Endothelial cell of umbilical vein (primary cell): ENCODE results near the gene LAMA4. TPM values are rescaled to one million over a fixed set of nuclear protein-coding genes. Genes with fewer than 3 reads are reported as not detected.

Source experiments
- BruUV-seq: library from RNA; stranded (reverse); fragments of 400-500 nt; replicated peaks from 2 replicates; lab custom pipeline; 2021; lab: Mats Ljungman, UMichigan
- CTCF ChIA-PET: fragments of 300-600, 350-600 bp; sonication (Branson Sonifier 250); formaldehyde crosslinking; loops from one replicate; lab custom pipeline; 2021; ENCODE audit warnings: antibody characterized with exemption, inconsistent platforms; lab: Charles Lee
- POLR2A ChIA-PET: fragments of 300-600, 350-600 bp; sonication (Branson Sonifier 250); formaldehyde crosslinking; loops from one replicate; lab custom pipeline; 2021; ENCODE audit warnings: antibody characterized with exemption, inconsistent platforms; lab: Charles Lee
- DNase-seq: peaks from one replicate; pipeline ENCODE4 v3.0.0-alpha.2; 2011; ENCODE audit warnings: low read depth, low spot score
- FAIRE-seq: peaks from 2 replicates; lab custom pipeline; 2011; peaks lifted over from hg19 to GRCh38; lab: Jason Lieb, UNC
- H2AFZ ChIP-seq: 2 replicates; pipeline ENCODE4 v1.6.0; 2012; ENCODE audit warnings: low read depth, low read length, control low read depth, inconsistent platforms
- H3K27ac ChIP-seq: 2 replicates; pipeline ENCODE4 v1.5.1; 2011; ENCODE audit warnings: low read depth, mild to moderate bottlenecking, control low read depth, low read length, moderate library complexity; ENCODE audit not compliant: insufficient read depth
- H3K27me3 ChIP-seq, 2 experiments: 2 replicates each; pipeline versions ENCODE4 v1.6.0 to v1.6.1; 2011; ENCODE audit warnings: low read length in 2 of 2, mixed read lengths in 1 of 2; ENCODE audit not compliant: control insufficient read depth in 2 of 2, insufficient read depth in 2 of 2
- H3K36me3 ChIP-seq, 2 experiments: 2 replicates in 1 of 2; 3 replicates in 1 of 2; pipeline ENCODE4 v1.5.1; 2011; ENCODE audit warnings: low read length in 2 of 2, mild to moderate bottlenecking in 1 of 2, moderate library complexity in 1 of 2; ENCODE audit not compliant: control insufficient read depth in 2 of 2, insufficient read depth in 2 of 2; ENCODE audit errors: extremely low read depth in 1 of 2
- H3K4me1 ChIP-seq: 3 replicates; pipeline ENCODE4 v1.5.1; 2011; ENCODE audit warnings: mild to moderate bottlenecking, low read length; ENCODE audit not compliant: control insufficient read depth, insufficient read depth; ENCODE audit errors: extremely low read depth
- H3K4me2 ChIP-seq: 2 replicates; pipeline ENCODE4 v1.6.1; 2011; ENCODE audit warnings: low read length, control low read depth, mixed read lengths; ENCODE audit not compliant: insufficient read depth
- H3K4me3 ChIP-seq, 3 experiments: fragments of 200-600 bp in 1 of 3; sonication (generic), shearing (Covaris generic) in 1 of 3; replicated peaks in 1 of 3; 2 replicates each; pipeline ENCODE4 v1.5.1; 2011 to 2016; ENCODE audit warnings: control low read depth in 3 of 3, low read length in 3 of 3, mild to moderate bottlenecking in 2 of 3, inconsistent platforms in 1 of 3, low read depth in 1 of 3, moderate library complexity in 1 of 3; ENCODE audit not compliant: insufficient read depth in 1 of 3
- H3K79me2 ChIP-seq: 2 replicates; pipeline ENCODE4 v1.6.0; 2012; ENCODE audit warnings: low read length, inconsistent platforms; ENCODE audit not compliant: control insufficient read depth, insufficient read depth
- H3K9ac ChIP-seq: replicated peaks from 2 replicates; pipeline ENCODE3; 2011; ENCODE audit warnings: low read length, control low read depth; ENCODE audit not compliant: insufficient read depth; ENCODE audit errors: extremely low read depth
- H3K9me1 ChIP-seq: replicated peaks from 3 replicates; pipeline ENCODE4 v1.6.0; 2011; ENCODE audit warnings: mild to moderate bottlenecking, low read length; ENCODE audit not compliant: control insufficient read depth, insufficient read depth; ENCODE audit errors: extremely low read depth
- H3K9me3 ChIP-seq: replicated peaks from 2 replicates; pipeline ENCODE4 v1.5.1; 2012; ENCODE audit warnings: low read length, inconsistent platforms; ENCODE audit not compliant: control insufficient read depth, insufficient read depth
- H4K20me1 ChIP-seq: replicated peaks from 2 replicates; pipeline ENCODE3; 2011; ENCODE audit warnings: mild to moderate bottlenecking, low read length; ENCODE audit not compliant: control insufficient read depth, insufficient read depth; ENCODE audit errors: extremely low read depth
- FOS ChIP-seq: IDR thresholded peaks from 2 replicates; pipeline ENCODE4 v1.6.1; 2011; ENCODE audit warnings: mild to moderate bottlenecking, low read length, moderate library complexity, borderline replicate concordance; ENCODE audit not compliant: insufficient read depth
- GATA2 ChIP-seq: IDR thresholded peaks from 2 replicates; pipeline ENCODE4 v1.7.0; 2011; ENCODE audit warnings: low read depth, mild to moderate bottlenecking, moderate library complexity, mixed read lengths, low read length; ENCODE audit not compliant: insufficient read length, insufficient read depth
- JUN ChIP-seq: IDR thresholded peaks from 2 replicates; pipeline ENCODE4 v1.6.1; 2011; ENCODE audit warnings: borderline replicate concordance, low read depth; ENCODE audit not compliant: insufficient read length, insufficient read depth
- MYC ChIP-seq: IDR thresholded peaks from one replicate; pipeline ENCODE4 v1.6.1; 2011; ENCODE audit warnings: mild to moderate bottlenecking, low read depth, low read length
- POLR2A ChIP-seq: IDR thresholded peaks from 2 replicates; pipeline ENCODE4 v1.6.1; 2012; ENCODE audit warnings: low read depth, mild to moderate bottlenecking, control low read depth, low read length
- POLR2AphosphoS5 ChIP-seq: IDR thresholded peaks from 2 replicates; pipeline ENCODE4 v1.6.1; 2012; ENCODE audit warnings: low read depth, mild to moderate bottlenecking, control low read depth, low read length, moderate library complexity; ENCODE audit not compliant: insufficient read depth
- dilution Hi-C: fragments of 300-500 bp; cut with MboI; formaldehyde crosslinking; loops from one replicate; pipeline ENCODE4 v1.15.0; 2019; ENCODE audit warnings: low sequenced_read_pairs; ENCODE audit not compliant: extremely low pct_ligation_motif_present
- intact Hi-C: fragments of 100-400 bp; cut with micrococcal nuclease; formaldehyde crosslinking; loops from one replicate; pipeline ENCODE4 v1.10.0; 2022
- polyA plus RNA-seq, 4 experiments: library from polyadenylated mRNA; depleted of rRNA in 3 of 4; stranded (reverse) in 3 of 4; unstranded in 1 of 4; fragments of >200 nt; gene quantifications; 2 replicates each; pipeline versions ENCODE4 v1.2.1 to v1.2.3, GENCODE V29; 2011 to 2012; ENCODE audit warnings: missing spikeins in 1 of 4
- total RNA-seq: library from RNA; stranded (reverse); gene quantifications from 2 replicates; pipeline ENCODE4 v1.2.3, GENCODE V29; 2021
- TF ChIP-seq, protein P1 (sequence below), 2 donors: IDR thresholded peaks; 1 replicate in 1 of 2; 2 replicates in 1 of 2; pipeline ENCODE4 v1.5.1; 2011; ENCODE audit warnings: low read length in 2 of 2, mild to moderate bottlenecking in 2 of 2, moderate library complexity in 2 of 2, control low read depth in 1 of 2, inconsistent platforms in 1 of 2, low read depth in 1 of 2; ENCODE audit not compliant: insufficient read depth in 1 of 2; ENCODE audit errors: extremely low read depth in 1 of 2
- TF ChIP-seq, protein P2 (sequence below): IDR thresholded peaks from 2 replicates; pipeline ENCODE4 v1.6.1; 2011; ENCODE audit not compliant: insufficient read depth, insufficient read length

The LAMA4 gene
- total and polyA plus RNA-seq, 2 donors (not counting 3 experiments of a cell fraction or from before 2014, with no cell fraction given), result 384 to 629 TPM

DNA sequence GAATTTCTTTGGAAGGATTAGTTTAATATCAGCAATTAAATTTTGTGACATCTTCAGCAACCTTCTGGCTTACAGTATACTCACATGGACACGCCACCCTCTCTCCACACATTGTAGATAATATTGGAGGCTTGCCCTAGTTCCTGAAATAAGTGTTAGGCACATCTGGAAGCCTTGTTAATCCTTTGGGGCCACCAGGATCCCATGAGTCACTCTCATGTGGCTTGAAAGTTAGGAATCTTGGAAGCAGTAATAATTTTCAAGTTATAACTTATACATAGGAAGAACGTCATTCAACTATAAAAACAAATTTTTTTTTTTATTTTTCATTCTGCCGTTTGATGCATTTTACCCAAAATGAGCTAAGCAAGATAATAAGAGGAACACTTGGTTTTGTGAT, 20.5 kb downstream of the LAMA4 start:
- Histone ChIP-seq H3K9ac (peak overlapping the region; percentile 95), H3K9me1 (no peaks in the 10 kb centered on the region), H3K4me3 (no peak overlapping the region), H3K4me1 (peaks cover 99% of the 10 kb centered on the region), H4K20me1 (no peaks in the 10 kb centered on the region), H3K27me3 (no peaks in the 10 kb centered on the region), H3K27ac (peak overlapping the region; percentile 99), H3K79me2 (peaks cover 81% of the 10 kb centered on the region), H3K4me2 (peak overlapping the region; percentile 77), H3K36me3 (peaks cover 3 to 8% of the 10 kb centered on the region in 2 experiments), H3K9me3 (no peaks in the 10 kb centered on the region), H2AFZ (no peak overlapping the region)
- no TSS peak for BruUV-seq
- DNase-seq, result peak; percentile 92
- ChIA-PET CTCF (interaction anchor here (0.7 to 4.0 kb wide), 10 partner anchors 12 to 79 kb away, joined by 3 to 36 read pairs (median 3); no protein-coding TSS in a partner anchor), POLR2A (interaction anchor here (0.8 to 4.5 kb wide), 6 partner anchors 16 to 46 kb away, joined by 3 to 25 read pairs (median 6); partner anchors contain the start of gene LAMA4)
- FAIRE-seq, result no peak
- TF ChIP-seq MYC (no peak), POLR2AphosphoS5 (peak; percentile 37), FOS (peak; percentile 85), POLR2A (peak; percentile 50), GATA2 (peak; percentile 16), JUN (peak; percentile 88)
- TF ChIP-seq, protein P1, sequence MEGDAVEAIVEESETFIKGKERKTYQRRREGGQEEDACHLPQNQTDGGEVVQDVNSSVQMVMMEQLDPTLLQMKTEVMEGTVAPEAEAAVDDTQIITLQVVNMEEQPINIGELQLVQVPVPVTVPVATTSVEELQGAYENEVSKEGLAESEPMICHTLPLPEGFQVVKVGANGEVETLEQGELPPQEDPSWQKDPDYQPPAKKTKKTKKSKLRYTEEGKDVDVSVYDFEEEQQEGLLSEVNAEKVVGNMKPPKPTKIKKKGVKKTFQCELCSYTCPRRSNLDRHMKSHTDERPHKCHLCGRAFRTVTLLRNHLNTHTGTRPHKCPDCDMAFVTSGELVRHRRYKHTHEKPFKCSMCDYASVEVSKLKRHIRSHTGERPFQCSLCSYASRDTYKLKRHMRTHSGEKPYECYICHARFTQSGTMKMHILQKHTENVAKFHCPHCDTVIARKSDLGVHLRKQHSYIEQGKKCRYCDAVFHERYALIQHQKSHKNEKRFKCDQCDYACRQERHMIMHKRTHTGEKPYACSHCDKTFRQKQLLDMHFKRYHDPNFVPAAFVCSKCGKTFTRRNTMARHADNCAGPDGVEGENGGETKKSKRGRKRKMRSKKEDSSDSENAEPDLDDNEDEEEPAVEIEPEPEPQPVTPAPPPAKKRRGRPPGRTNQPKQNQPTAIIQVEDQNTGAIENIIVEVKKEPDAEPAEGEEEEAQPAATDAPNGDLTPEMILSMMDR (IDR thresholded peaks at IDR 0.05; ENCODE audit: extremely low read depth in 1 of 2, insufficient read depth in 1 of 2, low read depth in 1 of 2, low read length in 2 of 2), result no peak
- TF ChIP-seq, protein P2, sequence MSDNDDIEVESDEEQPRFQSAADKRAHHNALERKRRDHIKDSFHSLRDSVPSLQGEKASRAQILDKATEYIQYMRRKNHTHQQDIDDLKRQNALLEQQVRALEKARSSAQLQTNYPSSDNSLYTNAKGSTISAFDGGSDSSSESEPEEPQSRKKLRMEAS, result no peak
- dilution Hi-C loops, result no loop called here
- intact Hi-C loops, result loop anchor here (1.0 kb wide), 1 partner anchor 29 kb away; no protein-coding TSS in a partner anchor
